HepG2 (cell line): Measurements from ENCODE around the gene ALDH9A1. TPM values are rescaled to one million over a fixed set of nuclear protein-coding genes. Genes with fewer than 3 reads are reported as not detected.
A peak's percentile ranks its signal among the peaks of the same experiment; 100 is the strongest.

Experiments
- ARID5B ChIP-seq: IDR thresholded peaks from 2 replicates; pipeline ENCODE4 v1.4.0; 2020; ENCODE audit warnings: mild to moderate bottlenecking, missing genetic modification reagents
- BCL3 ChIP-seq: sonication (generic); formaldehyde crosslinking; IDR thresholded peaks from 2 replicates; pipeline ENCODE4 v1.5.1; 2020; ENCODE audit warnings: mild to moderate bottlenecking, missing genetic modification reagents, moderate library complexity
- CBFB ChIP-seq: sonication (generic); formaldehyde crosslinking; IDR thresholded peaks from 2 replicates; pipeline ENCODE4 v1.4.0; 2020; ENCODE audit warnings: missing genetic modification reagents
- FOXK1 ChIP-seq: sonication (generic); formaldehyde crosslinking; IDR thresholded peaks from 2 replicates; pipeline ENCODE4 v1.4.0; 2020; ENCODE audit warnings: low read depth, missing genetic modification reagents, borderline replicate concordance
- HNRNPUL1 ChIP-seq: fragments of 200-400 bp; formaldehyde crosslinking; IDR thresholded peaks from 2 replicates; pipeline ENCODE4 v1.6.1; 2017; ENCODE audit warnings: low read depth, mild to moderate bottlenecking, low read length, moderate library complexity
- HOMEZ ChIP-seq: IDR thresholded peaks from 2 replicates; pipeline ENCODE4 v1.6.1; 2016; ENCODE audit warnings: low read depth
- PLSCR1 ChIP-seq: sonication (generic); formaldehyde crosslinking; IDR thresholded peaks from 2 replicates; pipeline ENCODE4 v1.5.0; 2020; ENCODE audit warnings: missing genetic modification reagents, mild to moderate bottlenecking, borderline replicate concordance
- RCOR2 ChIP-seq: IDR thresholded peaks from 2 replicates; pipeline ENCODE4 v1.6.1; 2016; ENCODE audit warnings: missing biosample characterization, missing genetic modification reagents
- SP5 ChIP-seq: IDR thresholded peaks from 2 replicates; pipeline ENCODE4 v1.6.1; 2016; ENCODE audit warnings: low read depth, borderline replicate concordance
- THAP7 ChIP-seq: sonication (generic); formaldehyde crosslinking; IDR thresholded peaks from 2 replicates; pipeline ENCODE4 v1.8.1; 2023; ENCODE audit warnings: mild to moderate bottlenecking, missing genetic modification reagents
- ZNF180 ChIP-seq: sonication (generic); formaldehyde crosslinking; IDR thresholded peaks from 2 replicates; pipeline ENCODE4 v1.4.0; 2020; ENCODE audit warnings: low read depth, missing genetic modification reagents, borderline replicate concordance
- ZNF513 ChIP-seq: sonication (generic); formaldehyde crosslinking; conservative IDR thresholded peaks from 2 replicates; pipeline ENCODE4 v1.5.0; 2020; ENCODE audit warnings: missing genetic modification reagents
- polyA plus RNA-seq, 8 experiments: library from polyadenylated mRNA; depleted of rRNA in 3 of 8; stranded (reverse) in 7 of 8; unstranded in 1 of 8; fragments of >200 nt; fragmentation: Illumina TruSeq in 4 of 8; extraction: Trizol in 4 of 8; gene quantifications; 2 replicates each; pipeline versions ENCODE4 v1.2.1 to v1.2.3, GENCODE V29; 2011 to 2016; ENCODE audit warnings: low read depth in 4 of 8, missing spikeins in 1 of 8, mixed read lengths in 1 of 8; ENCODE audit not compliant: insufficient read depth in 1 of 8
- total RNA-seq, 5 experiments: library from RNA; depleted of rRNA; stranded (reverse); fragments of >200 nt; fragmentation: Illumina TruSeq; extraction: Trizol; gene quantifications; 2 replicates each; pipeline ENCODE4 v1.2.3, GENCODE V29; 2016; ENCODE audit warnings: low read depth in 1 of 5

Gene ALDH9A1
- total and polyA plus RNA-seq, 2 of the 13 experiments (the other 11 are each of a cell fraction or from before 2014, with no cell fraction given) = 27.5 to 38.5 TPM

- TF ChIP-seq ARID5B (CRISPR knock-in tag) (peak; percentile 26), FOXK1 (no peak), SP5 (CRISPR knock-in tag) (no peak), HOMEZ (peak; percentile 60; the same call in 1 of the 2 replicates), RCOR2 (no peak), ZNF513 (no peak), BCL3 (peak; percentile 66; the same call in 1 of the 2 replicates), THAP7 (CRISPR knock-in tag) (no peak), PLSCR1 (CRISPR knock-in tag) (0 out of 2 replicates have a peak, but pooled peaks have one; percentile 56), ZNF180 (CRISPR knock-in tag) (no peak), HNRNPUL1 (no peak), CBFB (peak; percentile 47; the same call in 1 of the 2 replicates)
These were observed 67.6 kb downstream of the ALDH9A1 start, which contains the start of gene MGST3 (continued) for GRCh38 chr1:165630629-165631341.
